HG02885 (cell line): ENCODE data around the gene TMEM217.
"Not testable (repeated sequence)": the region's sequence is repeated elsewhere in the genome, so short reads cannot be mapped to it uniquely, and the experiment has no call there.

Experiments used
- ATAC-seq: cut with Tn5 transposase; IDR thresholded peaks from one replicate; pipeline ENCODE4 v1.9.1; 2021; ENCODE audit warnings: mild to moderate bottlenecking; ENCODE audit not compliant: unreplicated experiment, poor library complexity

Gene TMEM217

GRCh38 chr6:37188962-37189510, 68.9 kb downstream of the TMEM217 start:
- no peak for ATAC-seq

GRCh38 chr6:37187321-37188022, 70.5 kb downstream of the TMEM217 start:
- ATAC-seq, result no peak

DNA sequence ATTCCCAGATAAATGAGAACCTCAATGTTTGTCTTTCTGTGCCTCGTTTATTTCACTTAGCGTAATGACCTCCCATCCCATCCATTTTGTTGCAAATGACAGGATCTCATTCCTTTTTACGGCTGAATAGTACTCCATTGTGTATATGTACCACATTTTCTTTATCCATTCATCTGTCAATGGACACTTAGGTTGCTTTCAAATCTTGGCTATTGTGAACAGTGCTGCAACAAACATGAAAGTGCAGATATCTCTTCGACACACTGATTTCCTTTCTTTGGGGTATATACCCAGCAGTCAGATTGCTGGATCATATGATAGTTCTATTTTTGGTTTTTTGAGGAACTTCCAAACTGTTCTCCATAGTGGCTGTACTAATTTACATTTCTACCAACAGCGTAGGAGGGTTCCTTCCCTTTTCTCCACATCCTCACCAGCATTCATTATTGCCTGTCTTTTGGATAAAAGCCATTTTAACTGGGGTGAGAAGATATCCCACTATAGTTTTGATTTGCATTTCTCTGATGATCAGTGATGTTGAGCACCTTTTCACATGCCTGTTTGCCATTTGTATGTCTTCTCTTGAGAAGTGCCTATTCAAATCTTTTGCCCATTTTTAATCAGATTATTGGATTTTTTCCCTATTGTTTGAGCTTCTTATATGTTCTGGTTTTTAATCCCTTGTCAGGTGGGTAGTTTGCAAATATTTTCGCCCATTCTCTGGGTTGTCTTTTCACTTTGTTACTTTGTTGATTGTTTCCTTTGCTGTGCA, 71.8 kb downstream of the TMEM217 start:
- ATAC-seq, result not testable (repeated sequence)

DNA sequence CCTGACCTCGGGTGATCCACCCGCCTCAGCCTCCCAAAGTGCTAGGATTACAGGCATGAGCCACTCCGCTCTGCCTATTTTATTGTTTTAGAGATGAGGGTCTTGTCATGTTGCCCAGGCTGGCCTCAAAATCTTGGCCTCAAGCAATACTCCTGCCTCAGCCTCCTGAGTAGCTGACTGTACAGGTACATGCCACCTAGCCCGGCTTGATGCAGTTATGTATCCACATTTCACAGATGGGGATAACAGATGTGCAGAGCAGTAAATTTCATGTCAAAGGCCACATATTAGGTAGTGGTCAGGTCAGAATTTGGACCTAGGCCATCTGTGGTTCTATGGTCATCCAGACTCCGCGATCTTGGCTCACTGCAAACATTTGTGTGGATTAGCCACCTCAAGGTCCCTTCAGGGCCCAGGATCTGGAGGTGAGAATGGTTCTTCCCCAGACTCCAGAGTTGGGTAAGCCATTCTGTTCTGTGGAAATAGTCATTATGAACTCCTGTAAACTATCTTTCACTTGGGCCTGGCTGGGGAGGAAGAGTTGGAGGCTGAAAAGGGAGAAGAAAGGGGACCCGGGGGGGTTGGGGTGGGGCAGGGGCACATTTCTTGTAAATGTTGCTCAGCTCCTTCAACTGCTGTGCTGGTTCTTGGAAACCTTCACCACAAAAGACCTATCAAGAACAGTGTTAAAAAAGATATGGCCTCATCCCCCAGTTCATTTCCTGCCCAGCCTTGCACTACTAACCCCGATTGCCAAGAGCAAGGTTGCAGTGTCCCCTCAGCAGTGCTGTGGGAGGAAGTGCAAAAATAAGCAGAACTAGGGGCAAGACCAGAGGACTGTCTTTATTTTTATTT, 75.0 kb downstream of the TMEM217 start:
- no peak for ATAC-seq

DNA sequence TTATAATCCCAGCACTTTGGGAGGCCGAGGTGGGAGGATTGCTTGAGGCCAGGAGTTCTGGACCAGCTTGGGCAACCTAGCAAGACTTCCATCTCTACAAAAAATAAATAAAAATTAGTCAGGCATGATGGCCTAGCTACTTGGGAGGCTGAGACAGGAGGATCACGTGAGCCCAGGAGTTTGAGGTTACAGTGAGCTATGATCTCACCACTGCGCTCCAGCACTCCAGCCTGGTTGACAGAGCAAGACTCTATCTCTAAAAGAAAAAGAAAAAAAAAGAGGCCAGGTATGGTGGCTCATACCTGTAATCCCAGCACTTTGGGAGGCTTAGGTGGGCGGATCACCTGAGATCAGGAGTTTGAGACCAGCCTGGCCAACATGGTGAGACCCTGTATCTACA, 77.3 kb downstream of the TMEM217 start:
- not testable (repeated sequence) for ATAC-seq

DNA sequence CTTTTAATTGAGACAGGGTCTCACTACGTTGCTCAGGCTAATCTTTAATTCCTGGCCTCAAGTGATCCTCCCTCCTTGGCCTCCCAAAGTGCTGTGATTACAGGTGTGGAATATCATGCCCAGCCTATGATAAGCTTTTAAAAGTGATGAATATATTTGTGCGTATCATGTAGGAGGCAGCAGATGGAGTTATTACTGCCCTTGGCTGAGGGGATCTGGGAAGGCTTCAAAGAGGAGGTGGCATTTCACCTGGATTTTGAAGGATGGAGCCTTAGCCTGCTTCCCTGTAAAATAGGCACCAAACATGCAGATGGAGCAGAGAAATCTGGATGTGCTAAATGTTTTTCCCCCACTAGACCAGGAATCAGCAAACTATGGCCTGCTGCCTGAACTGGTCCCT, 77.9 kb downstream of the TMEM217 start:
- no peak for ATAC-seq

- ATAC-seq, result no peak
Observed at GRCh38 chr6:37177935-37178517, 79.9 kb downstream of the TMEM217 start.

DNA sequence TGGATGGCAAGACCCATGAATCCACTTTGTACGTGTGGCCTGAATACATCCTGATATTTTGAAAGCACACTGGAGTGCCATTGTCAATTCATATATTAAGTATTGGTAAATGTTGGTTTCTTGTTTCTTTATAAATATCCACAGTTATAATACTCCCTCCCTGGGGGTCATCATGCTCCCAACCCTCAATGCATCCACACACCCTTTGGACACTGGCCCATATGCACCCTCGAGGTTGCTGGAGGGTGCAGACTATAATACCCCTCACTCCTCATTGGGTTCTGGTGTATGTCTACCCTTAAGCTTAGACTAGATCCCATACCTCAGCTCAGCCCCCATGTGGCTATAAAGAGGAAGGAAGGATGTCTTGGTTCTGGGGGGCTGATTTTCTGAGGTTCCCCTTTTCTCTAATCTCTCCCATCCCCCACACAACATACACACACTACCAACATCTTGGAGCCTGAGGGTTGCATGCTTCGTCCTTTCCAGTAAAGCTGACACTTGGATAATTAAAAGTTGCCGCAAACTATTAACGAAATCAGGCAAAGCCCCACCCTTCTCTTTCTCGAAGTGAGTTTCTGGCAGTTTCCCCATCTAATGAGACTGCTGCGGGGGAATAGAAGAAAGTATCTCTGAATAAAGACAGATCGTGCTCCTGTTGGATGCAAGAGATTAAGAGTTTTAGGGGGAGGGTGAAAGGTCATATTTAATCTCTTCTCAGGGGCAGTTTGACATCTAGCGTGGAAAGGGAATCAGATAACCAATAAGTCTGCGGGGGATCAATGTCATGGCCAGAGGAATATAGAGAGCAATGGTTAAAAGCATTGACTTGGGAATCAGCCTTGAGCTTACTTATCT, 80.6 kb downstream of the TMEM217 start:
- ATAC-seq, result no peak

- no peak for ATAC-seq
Observed at GRCh38 chr6:37176268-37177076, 81.5 kb downstream of the TMEM217 start.

DNA sequence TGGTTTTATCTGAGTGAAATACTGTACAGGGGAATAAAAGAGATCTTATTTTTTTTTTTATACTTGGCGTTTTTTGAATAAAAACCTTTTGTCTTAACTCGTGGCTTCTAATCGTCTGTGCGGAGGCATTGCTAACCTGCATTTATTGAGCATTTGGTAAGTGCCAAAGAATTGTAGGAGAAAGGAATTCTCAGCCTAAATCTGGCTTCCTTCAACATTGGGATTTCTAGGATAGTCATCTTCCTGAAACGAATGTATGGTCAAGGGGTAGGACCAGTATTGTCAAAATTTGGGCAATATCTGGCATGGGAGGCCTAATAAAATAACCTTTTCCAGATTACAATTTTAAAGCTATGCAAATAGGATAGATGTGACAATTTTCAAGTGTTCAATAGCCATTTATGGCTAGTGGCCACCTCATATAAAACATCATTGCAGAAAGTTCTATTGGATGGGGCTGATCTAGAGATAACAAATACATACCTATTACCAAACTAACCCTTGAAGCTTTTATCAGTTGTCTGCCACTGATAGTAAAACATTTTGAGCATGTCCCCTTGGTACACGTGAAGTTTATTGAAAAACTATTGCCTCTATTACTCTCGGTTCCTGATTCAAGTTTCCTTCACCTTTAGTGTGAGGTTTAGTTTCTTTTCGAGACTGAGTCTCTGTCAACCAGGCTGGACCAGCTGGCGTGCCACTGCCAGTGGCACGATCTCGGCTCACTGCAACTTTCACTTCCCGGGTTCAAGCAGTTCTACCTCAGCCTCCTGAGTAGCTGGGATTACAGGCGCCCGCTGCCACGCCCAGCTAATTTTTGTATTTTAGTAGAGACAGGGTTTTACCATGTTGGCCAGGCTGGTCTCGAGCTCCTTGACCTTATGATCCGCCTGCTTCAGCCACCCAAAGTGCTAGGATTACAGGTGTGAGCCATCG, 82.3 kb downstream of the TMEM217 start:
- no peak for ATAC-seq

DNA sequence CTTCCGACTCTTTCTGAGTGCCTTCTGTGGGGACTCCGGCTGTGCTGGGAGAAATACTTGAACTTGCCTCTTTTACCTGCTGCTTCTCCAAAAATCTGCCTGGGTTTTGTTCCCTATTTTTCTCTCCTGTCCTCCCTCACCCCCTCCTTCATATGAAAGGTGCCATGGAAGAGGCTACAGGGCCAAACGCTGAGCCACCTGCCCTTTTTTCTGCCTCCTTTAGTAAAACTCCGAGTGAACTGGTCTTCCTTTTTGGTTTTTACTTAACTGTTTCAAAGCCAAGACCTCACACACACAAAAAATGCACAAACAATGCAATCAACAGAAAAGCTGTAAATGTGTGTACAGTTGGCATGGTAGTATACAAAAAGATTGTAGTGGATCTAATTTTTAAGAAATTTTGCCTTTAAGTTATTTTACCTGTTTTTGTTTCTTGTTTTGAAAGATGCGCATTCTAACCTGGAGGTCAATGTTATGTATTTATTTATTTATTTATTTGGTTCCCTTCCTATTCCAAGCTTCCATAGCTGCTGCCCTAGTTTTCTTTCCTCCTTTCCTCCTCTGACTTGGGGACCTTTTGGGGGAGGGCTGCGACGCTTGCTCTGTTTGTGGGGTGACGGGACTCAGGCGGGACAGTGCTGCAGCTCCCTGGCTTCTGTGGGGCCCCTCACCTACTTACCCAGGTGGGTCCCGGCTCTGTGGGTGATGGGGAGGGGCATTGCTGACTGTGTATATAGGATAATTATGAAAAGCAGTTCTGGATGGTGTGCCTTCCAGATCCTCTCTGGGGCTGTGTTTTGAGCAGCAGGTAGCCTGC, 83.2 kb downstream of the TMEM217 start:
- ATAC-seq, result no peak

DNA sequence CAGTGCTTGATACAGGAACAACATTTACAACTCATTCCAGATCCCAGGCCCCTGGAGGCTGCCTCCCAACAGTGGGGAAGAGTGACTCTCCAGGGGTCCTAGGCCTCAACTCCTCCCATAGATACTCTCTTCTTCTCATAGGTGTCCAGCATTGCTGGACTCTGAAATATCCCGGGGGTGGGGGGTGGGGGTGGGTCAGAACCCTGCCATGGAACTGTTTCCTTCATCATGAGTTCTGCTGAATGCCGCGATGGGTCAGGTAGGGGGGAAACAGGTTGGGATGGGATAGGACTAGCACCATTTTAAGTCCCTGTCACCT, 83.8 kb downstream of the TMEM217 start:
- no peak for ATAC-seq

GRCh38 chr6:37173493-37174195, 84.3 kb downstream of the TMEM217 start:
- ATAC-seq, result no peak

GRCh38 chr6:37172912-37173492, 84.9 kb downstream of the TMEM217 start:
- ATAC-seq, result no peak

- no peak for ATAC-seq
Observed at GRCh38 chr6:37171970-37172812, 85.8 kb downstream of the TMEM217 start.
